HG03139 (cell line): ENCODE measurements around the gene STRBP.
"Not testable (repeated sequence)": the region's sequence is repeated elsewhere in the genome, so short reads cannot be mapped to it uniquely, and the experiment has no call there.

Source experiments
- ATAC-seq: cut with Tn5 transposase; IDR thresholded peaks from one replicate; pipeline ENCODE4 v1.9.1; 2021; ENCODE audit not compliant: unreplicated experiment

STRBP gene

DNA sequence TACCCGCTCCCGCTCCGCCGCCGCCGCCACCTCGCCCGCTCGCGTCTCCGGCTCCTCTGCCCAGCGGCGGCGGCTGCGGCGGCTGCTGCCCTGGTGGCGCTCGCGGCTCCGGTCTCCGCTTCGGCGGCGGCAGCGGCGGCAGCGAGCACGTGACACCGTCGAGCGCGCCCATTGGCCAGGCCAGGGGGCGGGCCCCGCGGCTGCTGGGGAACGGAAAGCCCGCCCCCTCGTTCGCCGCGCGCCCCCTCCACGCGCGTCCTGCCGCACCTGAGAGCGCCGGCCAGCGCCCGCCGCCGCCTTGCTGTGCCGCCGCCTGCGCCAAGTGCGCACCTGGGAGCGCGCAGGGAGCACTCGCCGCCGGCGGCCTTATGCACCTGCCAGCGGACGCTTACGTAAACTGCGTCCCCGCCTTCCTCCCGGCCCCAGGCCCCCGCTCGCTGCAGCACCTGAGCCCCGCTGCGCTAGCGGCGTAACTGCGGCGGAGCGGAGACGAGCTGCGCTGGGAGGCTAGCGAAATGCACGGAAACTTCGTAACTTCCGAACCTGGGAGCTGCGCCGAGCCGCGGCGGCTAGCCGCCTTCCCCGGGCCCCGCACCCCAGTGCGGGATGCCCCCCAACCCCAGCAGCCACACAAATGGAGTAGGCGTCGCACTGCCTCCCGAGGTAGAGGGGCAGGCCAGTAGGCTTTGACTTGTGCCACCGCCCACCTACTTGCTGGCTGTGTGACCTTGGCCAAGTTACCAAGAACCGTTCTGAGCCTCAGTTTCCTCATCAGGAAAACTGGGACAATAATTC lies at the start of gene STRBP:
Gene STRBP, minus strand, starts transcription at position 122 of the 795 bp plus-strand sequence. CDS start 84,452 bp downstream, outside the sequence.
- ATAC-seq = peak; percentile 89

DNA sequence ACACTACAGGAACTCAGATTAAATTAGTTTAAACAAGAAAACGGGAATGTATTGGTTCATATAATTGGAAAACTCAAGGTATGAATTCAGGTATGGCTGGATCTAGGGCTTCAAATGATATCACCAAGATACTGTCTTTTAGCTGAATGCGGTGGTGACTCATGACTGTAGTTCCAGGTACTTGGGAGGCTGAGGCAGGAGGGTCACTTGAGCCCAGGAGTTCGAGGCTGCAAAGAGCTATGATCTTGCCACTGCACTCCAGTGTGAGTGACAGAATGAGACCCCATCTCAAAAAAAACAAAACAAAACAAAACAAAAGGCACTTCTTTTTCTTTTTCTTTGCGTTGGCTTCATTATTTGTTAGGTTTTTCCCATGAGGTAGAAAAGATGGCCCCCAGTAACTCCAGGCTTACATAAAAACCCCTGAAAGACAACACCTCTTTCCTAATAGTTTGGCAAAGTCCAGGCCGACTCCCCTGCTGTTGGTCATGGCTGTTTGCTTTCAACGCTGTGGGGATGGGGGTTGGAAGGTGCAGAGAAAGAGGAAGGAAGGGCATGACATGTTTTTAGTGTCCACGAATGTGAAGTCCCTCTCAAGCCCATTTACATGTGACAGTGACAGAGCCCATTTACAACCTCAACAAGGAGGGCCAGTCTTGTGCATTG lies 47.8 kb upstream of the STRBP start:
- ATAC-seq = no peak

GRCh38 chr9:123315635-123316034 lies 47.2 kb upstream of the STRBP start:
- ATAC-seq = no peak

- no peak for ATAC-seq
Measured at GRCh38 chr9:123314617-123315016, 46.2 kb upstream of the STRBP start.

- ATAC-seq = no peak
Measured at GRCh38 chr9:123312306-123312877, 44.0 kb upstream of the STRBP start.

GRCh38 chr9:123311250-123311752 lies 42.9 kb upstream of the STRBP start:
- ATAC-seq = no peak

DNA sequence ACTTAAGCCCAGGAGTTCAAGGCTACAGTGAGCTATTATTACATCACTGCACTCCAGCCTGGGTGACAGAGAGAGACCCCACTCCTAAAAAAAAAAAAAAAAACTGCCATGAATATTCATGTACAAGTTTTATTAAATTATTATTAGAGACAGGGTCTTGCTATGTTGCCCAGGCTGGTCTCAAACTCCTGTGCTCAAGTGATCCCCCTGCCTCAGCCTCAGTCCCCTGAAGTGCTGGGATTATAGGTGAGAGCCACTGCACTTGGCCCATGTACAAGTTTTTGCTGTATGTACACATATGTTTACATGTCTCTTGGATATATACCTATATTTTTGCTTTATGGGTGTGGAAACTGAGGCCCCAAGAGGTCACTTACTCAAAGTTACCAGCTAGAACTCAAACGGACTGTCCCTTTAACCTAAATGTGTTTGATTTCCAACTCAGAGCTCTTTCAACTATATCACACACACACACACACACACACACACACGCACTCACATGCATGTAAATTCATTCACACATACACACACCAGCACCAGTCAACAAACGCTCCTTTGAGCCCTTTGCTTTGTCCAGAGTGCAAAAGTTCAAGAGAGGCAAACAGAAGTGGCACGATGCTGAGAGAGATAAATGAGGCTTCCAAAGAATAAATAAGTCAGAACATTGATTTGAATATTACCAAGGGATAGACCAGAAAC lies 42.3 kb upstream of the STRBP start:
- no peak for ATAC-seq

DNA sequence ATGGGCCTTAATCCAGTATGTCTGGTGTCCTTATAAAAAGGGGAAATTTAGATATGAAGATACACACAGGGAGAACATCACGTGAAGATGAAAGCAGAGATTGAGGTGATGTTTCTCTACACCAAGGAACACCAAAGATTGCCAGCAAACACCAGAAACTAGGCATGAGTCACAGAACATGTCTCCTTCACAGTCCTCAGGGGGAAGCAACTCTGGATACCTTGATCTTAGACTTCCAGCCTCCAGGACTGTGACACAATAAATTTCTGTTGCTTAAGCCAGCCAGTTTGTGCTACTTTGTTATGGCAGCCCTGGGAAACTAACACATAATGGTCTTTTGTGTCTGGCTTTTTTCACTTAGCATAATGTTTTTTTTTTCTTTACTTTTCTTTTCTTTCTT lies 41.2 kb upstream of the STRBP start:
- ATAC-seq = no peak

DNA sequence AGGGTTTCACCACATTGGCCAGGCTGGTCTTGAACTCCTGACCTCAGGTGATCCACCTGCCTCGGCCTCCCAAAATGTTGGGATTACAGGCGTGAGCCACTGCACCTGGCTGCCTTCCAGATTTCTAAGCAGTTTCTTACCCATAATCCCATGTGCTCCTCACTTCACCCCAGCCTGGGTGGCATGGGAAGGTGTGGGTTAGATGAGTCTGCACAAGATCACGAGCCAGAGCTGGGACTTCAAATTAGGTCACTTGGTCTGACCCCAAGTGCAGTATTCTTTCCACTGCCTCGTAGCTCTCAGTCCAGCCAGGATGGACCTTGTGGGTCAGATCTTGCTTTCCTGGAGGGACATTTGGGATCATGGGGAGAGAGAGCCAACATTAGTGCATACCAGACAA lies 37.5 kb upstream of the STRBP start:
- ATAC-seq = no peak

DNA sequence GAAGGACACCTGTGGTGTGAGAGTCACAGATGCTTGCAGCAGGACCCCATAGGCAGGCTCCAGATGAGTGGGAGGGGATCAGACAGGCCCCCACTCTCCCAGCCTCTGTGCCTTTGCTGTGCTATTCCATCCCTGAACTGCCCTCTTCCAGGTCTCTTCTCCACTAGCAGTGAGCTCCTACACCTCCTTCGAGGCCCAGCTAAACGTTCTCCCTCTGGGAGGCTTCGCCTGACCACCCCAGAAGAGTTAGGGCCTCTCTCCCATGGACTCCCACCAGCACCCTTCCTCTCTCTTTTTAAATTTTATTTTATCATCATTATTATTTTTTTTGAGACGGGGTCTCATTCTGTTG lies 35.9 kb upstream of the STRBP start:
- ATAC-seq = no peak

DNA sequence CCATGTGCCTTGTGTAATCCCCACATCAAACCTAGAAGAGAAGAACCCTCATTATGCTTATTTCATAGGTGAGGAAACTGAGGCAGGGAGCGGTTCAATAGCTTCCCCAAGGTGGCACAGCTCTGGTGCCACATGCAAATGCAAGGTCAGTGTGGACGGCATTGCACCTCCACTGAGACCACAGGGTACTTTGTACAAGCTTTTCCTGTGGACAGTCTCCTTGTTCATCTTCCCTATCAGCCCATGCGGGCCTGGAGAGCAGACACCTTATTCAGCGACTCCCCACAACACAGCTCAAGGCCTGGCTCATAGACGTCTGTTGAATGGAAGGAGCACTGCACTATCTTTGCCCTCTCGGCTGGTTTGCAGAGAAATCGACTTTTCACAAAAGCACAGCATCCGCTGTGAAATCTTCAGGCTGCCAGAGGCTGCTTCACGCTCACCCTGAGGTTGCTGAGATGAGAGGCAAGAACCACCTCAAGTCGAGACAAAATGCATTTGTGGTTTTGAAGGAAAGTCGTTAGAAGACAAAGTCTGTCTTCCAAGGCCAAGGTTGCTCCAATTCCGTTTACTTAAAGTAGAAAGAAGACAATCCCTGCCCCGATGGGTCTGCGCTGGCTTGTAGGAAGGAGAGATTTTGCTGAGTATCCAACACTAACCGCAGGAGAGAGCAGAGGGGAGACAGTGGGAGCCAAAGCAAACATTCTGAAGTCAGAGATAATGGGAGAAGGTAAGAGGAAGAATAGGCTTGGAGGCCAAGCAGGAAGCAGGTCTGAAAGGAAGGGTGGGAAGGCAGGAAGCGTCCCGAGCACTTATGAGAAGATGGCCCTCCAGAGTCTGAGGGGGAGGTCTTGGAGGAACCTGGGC lies 34.2 kb upstream of the STRBP start:
- no peak for ATAC-seq

- not testable (repeated sequence) for ATAC-seq
Measured at GRCh38 chr9:123301936-123302335, 33.5 kb upstream of the STRBP start.

DNA sequence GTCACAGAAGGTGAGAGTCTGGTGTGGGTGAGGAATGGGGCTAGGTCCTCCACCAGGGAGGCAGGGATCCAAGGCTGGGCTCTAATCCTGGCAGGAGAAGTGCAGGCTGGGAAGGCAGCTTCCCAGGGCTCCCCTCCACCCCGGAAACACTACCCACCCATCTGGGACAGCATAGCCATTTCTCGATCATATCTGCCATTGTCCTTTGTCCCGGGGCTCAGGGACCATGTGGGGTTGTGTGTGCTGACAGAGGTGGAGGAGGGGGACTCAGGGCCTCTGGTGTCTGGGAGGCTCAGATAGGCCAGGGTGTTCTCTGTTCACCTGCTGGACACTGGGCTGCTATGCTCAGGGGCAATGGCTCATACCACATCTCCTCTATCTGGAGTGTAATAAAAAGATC lies 32.2 kb upstream of the STRBP start:
- no peak for ATAC-seq

GRCh38 chr9:123299558-123300126 lies 31.3 kb upstream of the STRBP start:
- ATAC-seq = no peak

GRCh38 chr9:123296174-123296573 lies 27.8 kb upstream of the STRBP start:
- ATAC-seq = no peak

GRCh38 chr9:123291736-123292135 lies 23.4 kb upstream of the STRBP start:
- no peak for ATAC-seq

GRCh38 chr9:123290764-123291163 lies 22.4 kb upstream of the STRBP start:
- ATAC-seq = no peak

- ATAC-seq = no peak
Measured at GRCh38 chr9:123287639-123288038, 19.3 kb upstream of the STRBP start.

GRCh38 chr9:123286324-123286723 lies 17.9 kb upstream of the STRBP start:
- ATAC-seq = no peak

DNA sequence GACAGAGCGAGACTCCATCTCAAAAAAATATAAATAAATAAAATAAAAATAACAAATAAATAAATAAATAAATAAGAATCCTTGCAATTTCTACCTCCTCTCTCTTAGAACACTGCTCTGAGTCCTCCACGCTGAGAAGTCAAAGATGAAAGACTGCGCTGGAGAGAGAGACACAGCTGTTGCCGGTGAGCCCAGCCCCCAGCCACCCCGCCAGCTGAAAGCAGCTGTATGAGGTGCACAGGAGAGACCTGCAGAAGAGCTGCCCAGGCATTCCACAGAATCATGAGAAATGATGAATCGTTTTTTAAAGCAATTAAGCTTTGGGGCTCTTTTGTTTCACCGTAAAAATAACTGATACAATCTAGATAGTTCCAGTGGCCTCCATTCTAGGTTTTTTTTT lies 16.3 kb upstream of the STRBP start:
- no peak for ATAC-seq
